Smooth muscle cell (in vitro differentiated cells): Measurements from ENCODE around the gene PPHLN1. TPM values are rescaled to one million over a fixed set of nuclear protein-coding genes. Genes with fewer than 3 reads are reported as not detected.
A peak's percentile ranks its signal among the peaks of the same experiment; 100 is the strongest.

ENCODE experiments used
- DNase-seq: peaks from one replicate; lab custom pipeline; 2025; ENCODE audit not compliant: unreplicated experiment; lab: John Stamatoyannopoulos, UW
- H2AFZ ChIP-seq: fragments of 200-600 bp; sonication (generic); 2 replicates; pipeline ENCODE4 v1.6.0; 2016; ENCODE audit warnings: antibody characterized with exemption, low read depth, mild to moderate bottlenecking
- H3F3A ChIP-seq: fragments of 200-600 bp; sonication (generic); 2 replicates; pipeline ENCODE4 v1.6.0; 2017; ENCODE audit warnings: antibody characterized with exemption, low read depth
- H3K27ac ChIP-seq: fragments of 200-600 bp; sonication (generic); 2 replicates; pipeline ENCODE4 v1.5.1; 2016; ENCODE audit warnings: low read depth, mild to moderate bottlenecking
- H3K27me3 ChIP-seq: fragments of 200-600 bp; sonication (generic); 2 replicates; pipeline ENCODE4 v1.6.1; 2016; ENCODE audit warnings: low read depth, mild to moderate bottlenecking
- H3K36me3 ChIP-seq: fragments of 200-600 bp; sonication (generic); 2 replicates; pipeline ENCODE4 v1.5.1; 2016; ENCODE audit warnings: low read depth
- H3K4me1 ChIP-seq: fragments of 200-600 bp; sonication (generic); 2 replicates; pipeline ENCODE4 v1.5.1; 2016; ENCODE audit warnings: low read depth
- H3K4me2 ChIP-seq: fragments of 200-600 bp; sonication (generic); 2 replicates; pipeline ENCODE4 v1.6.0; 2016; ENCODE audit warnings: mild to moderate bottlenecking
- H3K4me3 ChIP-seq: fragments of 200-600 bp; sonication (generic); 2 replicates; pipeline ENCODE4 v1.5.1; 2016; ENCODE audit warnings: mild to moderate bottlenecking
- H3K79me2 ChIP-seq: fragments of 200-600 bp; sonication (generic); 2 replicates; pipeline ENCODE4 v1.6.0; 2016; ENCODE audit warnings: low read depth, mild to moderate bottlenecking
- H3K9ac ChIP-seq: fragments of 200-600 bp; sonication (generic); 2 replicates; pipeline ENCODE4 v1.6.0; 2016; ENCODE audit warnings: low read depth
- H3K9me3 ChIP-seq: fragments of 200-600 bp; sonication (generic); replicated peaks from 2 replicates; pipeline ENCODE4 v1.5.1; 2016; ENCODE audit warnings: low read depth
- H4K20me1 ChIP-seq: fragments of 200-600 bp; sonication (generic); 2 replicates; pipeline ENCODE4 v1.6.0; 2016; ENCODE audit warnings: low read depth
- CTCF ChIP-seq: fragments of 200-600 bp; sonication (generic); IDR thresholded peaks from 2 replicates; pipeline ENCODE4 v1.5.1; 2017; ENCODE audit warnings: borderline replicate concordance, mild to moderate bottlenecking, antibody characterized with exemption; ENCODE audit not compliant: insufficient read depth, poor library complexity, severe bottlenecking
- WGBS: methylation state at CpG from one replicate; pipeline ENCODE4 v1.1.7; 2016; ENCODE audit warnings: low lambda C conversion rate; 5-methylcytosine and 5-hydroxymethylcytosine counted together
- polyA plus RNA-seq: library from polyadenylated mRNA; unstranded; fragments of >200 nt; fragmentation: Nextera tagmentation; extraction: Ambion mirVana; gene quantifications from 2 replicates; pipeline ENCODE4 v1.2.1, GENCODE V29; 2016
- total RNA-seq: library from RNA; depleted of rRNA; stranded (reverse); fragments of >200 nt; gene quantifications from 2 replicates; pipeline ENCODE4 v1.2.3, GENCODE V29; 2014

PPHLN1 gene
- total and polyA plus RNA-seq, 2 experiments from 2014 or later: 49.2 to 59.6 TPM

GRCh38 chr12:42473130-42473529 lies 147.2 kb downstream of the PPHLN1 start:
- H3K27ac ChIP-seq: peak overlapping the region; percentile 46
- H3K4me1 ChIP-seq: peaks cover 44% of the 10 kb centered on the region
- H2AFZ ChIP-seq: no peak overlapping the region
- 0% methylated on average over 1 of the region's 1 CpG for WGBS
- peaks cover 96% of the 10 kb centered on the region for H4K20me1 ChIP-seq
- no peak for DNase-seq
- no peak overlapping the region for H3K9ac ChIP-seq
- no peaks in the 10 kb centered on the region for H3K9me3 ChIP-seq
- H3K79me2 ChIP-seq: peaks cover 92% of the 10 kb centered on the region
- no peak overlapping the region for H3K4me2 ChIP-seq
- TF ChIP-seq CTCF: no peak
- peaks cover 21% of the 10 kb centered on the region for H3F3A ChIP-seq
- no peak overlapping the region for H3K4me3 ChIP-seq
- no peaks in the 10 kb centered on the region for H3K27me3 ChIP-seq
- peaks cover 5% of the 10 kb centered on the region for H3K36me3 ChIP-seq

- peaks cover 44% of the 10 kb centered on the region for H3K4me1 ChIP-seq
- H3K9me3 ChIP-seq: no peaks in the 10 kb centered on the region
- no peak overlapping the region for H3K4me3 ChIP-seq
- H3K36me3 ChIP-seq: peaks cover under 1% of the 10 kb centered on the region
- no peak overlapping the region for H3K4me2 ChIP-seq
- no peaks in the 10 kb centered on the region for H3K27me3 ChIP-seq
- peak overlapping the region; percentile 46 for H3K27ac ChIP-seq
- no peak for TF ChIP-seq CTCF
- no peak overlapping the region for H3K9ac ChIP-seq
- peaks cover 19% of the 10 kb centered on the region for H3F3A ChIP-seq
- DNase-seq: no peak
- peaks cover 96% of the 10 kb centered on the region for H4K20me1 ChIP-seq
- no peak overlapping the region for H2AFZ ChIP-seq
- peaks cover 94% of the 10 kb centered on the region for H3K79me2 ChIP-seq
- 88% methylated on average over 1 of the region's 1 CpG for WGBS
Measured at GRCh38 chr12:42473561-42473960, 147.6 kb downstream of the PPHLN1 start.

GRCh38 chr12:42474391-42474790 lies 148.4 kb downstream of the PPHLN1 start:
- Histone ChIP-seq H3K9me3 (no peaks in the 10 kb centered on the region), H3K27me3 (no peaks in the 10 kb centered on the region), H3K27ac (peak overlapping the region; percentile 46), H3K79me2 (peaks cover 100% of the 10 kb centered on the region), H3F3A (peaks cover 20% of the 10 kb centered on the region), H3K4me3 (no peak overlapping the region), H3K4me1 (peaks cover 40% of the 10 kb centered on the region), H2AFZ (no peak overlapping the region), H3K4me2 (peak overlapping the region; percentile 31), H4K20me1 (peaks cover 96% of the 10 kb centered on the region), H3K36me3 (no peaks in the 10 kb centered on the region), H3K9ac (no peak overlapping the region)
- WGBS: 36% methylated on average over 2 of the region's 2 CpGs
- no peak for DNase-seq
- no peak for TF ChIP-seq CTCF

- H3K79me2 ChIP-seq: peaks cover 100% of the 10 kb centered on the region
Measured at GRCh38 chr12:42475106-42475505, 149.1 kb downstream of the PPHLN1 start.

More at GRCh38 chr12:42475106-42475505, 149.1 kb downstream of the PPHLN1 start:
- Histone ChIP-seq H3K27ac (peak overlapping the region; percentile 46), H3K9ac (no peak overlapping the region), H3K27me3 (no peaks in the 10 kb centered on the region), H4K20me1 (peaks cover 96% of the 10 kb centered on the region), H3F3A (peaks cover 16% of the 10 kb centered on the region), H3K9me3 (no peaks in the 10 kb centered on the region), H3K36me3 (no peaks in the 10 kb centered on the region), H3K4me3 (no peak overlapping the region), H3K4me2 (peak overlapping the region; percentile 31), H3K4me1 (peaks cover 33% of the 10 kb centered on the region), H2AFZ (no peak overlapping the region)
- no peak for TF ChIP-seq CTCF
- WGBS: 55% methylated on average over 3 of the region's 3 CpGs
- DNase-seq: no peak
